ENCODE measurements around the gene FAM221B. TPM values are rescaled to one million over a fixed set of nuclear protein-coding genes. Genes with fewer than 3 reads are reported as not detected.
A peak's percentile ranks its signal among the peaks of the same experiment; 100 is the strongest.

FAM221B gene
- polyA plus RNA-seq, 1 donor, result 0.35 TPM

DNA sequence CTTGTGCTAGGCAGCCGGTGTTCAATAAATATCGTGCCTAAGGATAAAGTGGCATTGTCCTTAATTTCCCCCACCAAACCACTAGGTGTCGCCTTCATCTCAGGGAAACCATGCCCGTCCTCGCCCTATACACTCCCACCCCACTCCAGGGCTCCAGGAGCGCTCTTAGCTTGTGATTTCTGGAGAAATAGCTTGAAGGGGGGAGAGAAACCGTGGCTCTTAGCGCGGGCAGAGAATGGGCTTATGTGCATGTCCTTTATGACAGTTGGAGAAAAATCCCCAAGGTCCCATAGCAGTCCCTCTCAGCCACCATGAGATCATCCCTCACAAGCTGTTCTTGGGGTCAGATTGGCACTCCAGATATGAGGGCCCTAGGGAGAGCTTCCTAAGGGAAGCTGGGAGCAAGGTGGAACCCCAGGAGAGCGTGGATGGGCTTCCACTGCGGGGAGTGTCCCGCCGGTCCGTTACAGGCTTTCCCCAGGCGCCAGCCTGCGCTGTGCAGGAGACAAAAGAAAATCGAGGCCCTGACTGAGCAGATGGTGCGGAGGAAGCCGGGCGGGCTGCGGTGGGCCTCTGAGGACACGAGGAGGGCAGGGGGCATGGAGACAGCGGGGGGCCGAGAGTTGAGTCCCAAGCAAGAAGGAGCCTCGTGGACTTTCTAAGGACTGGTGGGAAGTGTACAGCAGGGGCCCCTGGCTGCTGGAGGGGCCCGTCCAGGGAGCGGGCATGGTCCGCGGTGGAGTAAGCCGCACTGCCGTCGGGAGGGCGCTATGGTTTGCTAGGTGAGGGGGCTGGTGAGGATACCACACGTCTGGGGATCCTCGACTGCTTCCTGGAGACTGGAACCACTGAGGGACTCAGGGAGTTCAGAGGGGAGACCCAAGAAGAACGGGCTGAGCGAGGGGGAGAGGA lies 37.9 kb downstream of the FAM221B start:
- DNase-seq, result peak; percentile 87

DNA sequence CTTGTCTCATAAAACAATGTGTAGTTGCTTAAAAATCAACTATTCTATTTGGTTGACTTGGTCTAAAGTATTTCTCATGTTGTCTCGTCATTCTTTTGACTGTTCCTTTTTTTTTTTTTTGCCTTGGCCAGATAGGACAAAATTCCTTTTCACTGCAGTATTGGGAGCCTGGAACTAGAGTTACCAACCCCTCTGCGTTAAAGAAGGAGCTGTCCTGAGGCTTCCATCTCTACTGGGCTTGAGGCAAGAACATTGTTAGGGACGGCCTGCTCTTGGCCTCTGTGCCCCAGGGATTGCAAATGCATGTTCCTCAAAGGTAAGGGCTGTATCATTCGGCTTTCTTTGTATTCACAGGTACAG lies 38.5 kb downstream of the FAM221B start:
- no peak for DNase-seq

GRCh38 chr9:35789541-35789940 lies 39.0 kb downstream of the FAM221B start:
- no peak for DNase-seq

GRCh38 chr9:35783418-35783817 lies 45.1 kb downstream of the FAM221B start:
- no peak for DNase-seq

GRCh38 chr9:35781066-35781465 lies 47.5 kb downstream of the FAM221B start:
- no peak for DNase-seq

GRCh38 chr9:35778496-35778895 lies 50.0 kb downstream of the FAM221B start:
- no peak for DNase-seq

GRCh38 chr9:35776018-35776417 lies 52.5 kb downstream of the FAM221B start:
- no peak for DNase-seq

DNA sequence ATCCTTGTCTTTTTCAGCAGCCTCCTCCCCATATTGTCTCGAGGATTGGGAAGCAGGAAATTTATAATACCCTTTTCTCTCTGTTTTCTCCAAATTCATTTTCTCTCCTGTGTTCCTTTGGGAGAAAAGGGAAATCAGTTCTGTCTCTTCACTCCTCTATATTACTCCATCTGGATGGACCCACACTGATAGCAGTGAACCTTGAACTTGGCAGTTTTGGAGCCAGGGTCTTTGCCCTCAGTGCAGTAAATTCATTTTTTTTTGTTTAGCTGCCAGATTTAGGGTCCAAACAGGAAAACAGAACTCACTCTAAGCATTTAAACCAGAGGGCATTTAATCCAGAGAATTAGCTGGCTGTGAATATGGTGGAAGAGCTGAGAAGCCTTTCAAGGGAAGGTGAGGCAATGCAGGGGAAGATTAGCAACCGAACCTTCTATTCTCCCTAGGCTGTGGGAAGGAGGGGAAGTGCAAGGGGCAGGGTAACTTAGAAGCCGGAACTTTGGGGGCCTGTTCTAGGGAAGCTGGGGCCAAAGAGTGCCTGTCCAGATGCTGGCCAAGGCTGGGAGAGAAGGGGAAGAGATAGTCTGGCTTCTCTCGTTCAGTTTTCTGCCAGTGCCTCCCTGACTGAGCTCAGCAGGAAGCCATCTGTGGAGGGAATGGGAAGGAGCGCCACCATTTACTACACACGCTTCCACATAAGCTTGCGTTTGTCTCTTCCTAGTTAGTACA lies 53.5 kb downstream of the FAM221B start:
- DNase-seq, result no peak

DNA sequence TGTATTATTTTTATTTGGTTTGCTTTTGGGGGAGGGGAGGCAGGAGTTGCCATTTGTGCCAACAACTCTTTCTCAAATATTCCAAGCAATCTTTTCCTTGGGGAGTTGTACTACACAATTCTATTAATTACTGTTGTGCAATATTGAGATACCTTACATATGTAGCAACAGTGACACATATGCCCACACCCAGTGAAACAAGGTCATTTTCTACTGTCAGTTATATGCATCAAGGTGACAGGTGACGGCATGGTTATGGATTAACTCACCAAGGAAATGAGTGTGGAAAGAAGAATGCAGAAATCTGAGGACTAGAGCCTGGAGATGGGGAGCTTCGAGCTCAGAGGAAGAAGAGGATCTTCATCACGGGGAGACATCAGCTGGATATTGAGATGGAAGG lies 56.6 kb downstream of the FAM221B start:
- DNase-seq, result no peak

- no peak for DNase-seq
Observed at GRCh38 chr9:35771534-35771933, 57.0 kb downstream of the FAM221B start.

DNA sequence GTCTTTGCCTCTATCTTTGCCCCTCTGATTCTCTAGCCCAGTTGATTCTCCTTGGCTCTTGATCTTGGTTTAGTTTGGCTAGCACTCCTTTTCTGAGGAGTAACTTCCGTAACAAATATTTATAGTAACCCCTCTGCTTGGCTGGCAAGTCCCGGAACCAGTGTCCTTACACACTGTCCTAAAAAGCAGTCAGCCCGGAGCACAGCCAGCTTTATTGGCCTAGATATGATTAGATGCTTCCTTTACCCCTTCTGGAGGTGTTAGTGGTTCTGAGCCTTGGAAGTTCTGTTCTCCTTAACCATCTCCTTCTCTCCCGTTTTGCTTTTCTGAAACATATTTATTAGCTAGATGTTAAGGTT lies 57.5 kb downstream of the FAM221B start:
- DNase-seq, result no peak

GRCh38 chr9:35769763-35770162 lies 58.8 kb downstream of the FAM221B start:
- no peak for DNase-seq

DNA sequence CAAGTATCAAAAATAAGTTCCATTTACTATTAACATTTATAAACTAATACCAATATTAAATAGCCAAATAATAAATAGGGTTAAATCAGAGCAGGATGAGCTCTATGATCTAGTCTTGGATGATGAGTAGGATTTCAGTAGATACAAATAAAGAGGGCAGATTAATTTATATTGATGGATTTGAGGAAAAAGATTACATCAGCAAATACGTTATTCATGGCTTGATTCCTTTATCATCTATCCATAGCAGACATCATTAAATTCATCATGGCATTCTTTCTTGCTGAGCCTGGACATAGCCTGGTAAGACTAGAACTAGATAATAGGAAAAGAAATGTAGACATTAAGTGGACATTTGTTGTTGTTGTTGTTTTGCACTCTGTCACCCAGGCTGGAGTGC lies 61.1 kb downstream of the FAM221B start:
- DNase-seq, result no peak

DNA sequence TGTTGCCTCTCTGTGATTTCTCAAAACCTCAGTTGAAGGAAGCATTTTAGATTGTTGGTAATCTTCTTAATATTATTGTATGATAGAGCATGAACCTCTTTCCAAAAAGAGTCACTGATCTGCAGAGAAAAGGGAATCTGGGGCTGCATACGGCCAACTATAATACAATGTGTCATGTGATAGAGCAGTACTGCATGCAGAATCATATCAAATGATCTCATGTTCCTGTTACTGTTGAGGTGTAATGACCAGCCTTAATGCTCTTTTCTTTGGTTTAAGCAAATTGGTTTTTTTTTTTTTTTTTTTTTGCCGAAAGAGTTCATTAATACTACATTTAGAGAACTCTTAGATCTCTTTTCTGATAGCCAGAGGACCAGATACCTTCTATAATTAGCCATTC lies 61.5 kb downstream of the FAM221B start:
- no peak for DNase-seq

Other genes with a start within 250 kb of the FAM221B start
- gene TESK1, start 223.5 kb downstream of the FAM221B start, polyA plus RNA-seq (ENCODE audit: insufficient read length), result 51.2 TPM
- gene CD72, start 210.3 kb downstream of the FAM221B start, polyA plus RNA-seq (ENCODE audit: insufficient read length), result 2.6 TPM
- gene SIT1, start 177.8 kb downstream of the FAM221B start, polyA plus RNA-seq (ENCODE audit: insufficient read length), result not detected
- gene RMRP, start 170.7 kb downstream of the FAM221B start, polyA plus RNA-seq (ENCODE audit: insufficient read length), result not detected
- gene CCDC107, start 170.4 kb downstream of the FAM221B start, polyA plus RNA-seq (ENCODE audit: insufficient read length), result 21.0 TPM
- gene ARHGEF39, start 163.5 kb downstream of the FAM221B start, polyA plus RNA-seq (ENCODE audit: insufficient read length), result 5.6 TPM
- 0.50 TPM for gene CA9, start 154.8 kb downstream of the FAM221B start, polyA plus RNA-seq (ENCODE audit: insufficient read length)
- gene TPM2, start 138.8 kb downstream of the FAM221B start, polyA plus RNA-seq (ENCODE audit: insufficient read length), result 10,018 TPM
- 117 TPM for gene TLN1, start 96.5 kb downstream of the FAM221B start, polyA plus RNA-seq (ENCODE audit: insufficient read length)
- gene CREB3, start 96.1 kb downstream of the FAM221B start, polyA plus RNA-seq (ENCODE audit: insufficient read length), result 25.6 TPM
- gene GBA2, start 79.5 kb downstream of the FAM221B start, polyA plus RNA-seq (ENCODE audit: insufficient read length), result 62.5 TPM
- gene RGP1, start 79.4 kb downstream of the FAM221B start, polyA plus RNA-seq (ENCODE audit: insufficient read length), result 20.8 TPM
- gene MSMP, start 74.5 kb downstream of the FAM221B start, polyA plus RNA-seq (ENCODE audit: insufficient read length), result not detected
- gene NPR2, start 37.1 kb downstream of the FAM221B start, polyA plus RNA-seq (ENCODE audit: insufficient read length), result 20.4 TPM
- 1.7 TPM for gene SPAG8, start 16.5 kb downstream of the FAM221B start, polyA plus RNA-seq (ENCODE audit: insufficient read length)
- gene HINT2, start 13.7 kb downstream of the FAM221B start, polyA plus RNA-seq (ENCODE audit: insufficient read length), result 30.4 TPM
- gene TMEM8B, start 496 bp upstream of the FAM221B start, polyA plus RNA-seq (ENCODE audit: insufficient read length), result 26.9 TPM
- gene OR13J1, start 41.7 kb upstream of the FAM221B start, polyA plus RNA-seq (ENCODE audit: insufficient read length), result not detected
- gene HRCT1, start 77.5 kb upstream of the FAM221B start, polyA plus RNA-seq (ENCODE audit: insufficient read length), result 0.83 TPM
- gene SPAAR, start 80.8 kb upstream of the FAM221B start, polyA plus RNA-seq (ENCODE audit: insufficient read length), result 2.3 TPM
- not detected for gene OR2S2, start 129.4 kb upstream of the FAM221B start, polyA plus RNA-seq (ENCODE audit: insufficient read length)
- 19.0 TPM for gene RECK, start 208.2 kb upstream of the FAM221B start, polyA plus RNA-seq (ENCODE audit: insufficient read length)